CD4-positive, alpha-beta T cell (primary cell): ENCODE data around the gene NCKAP5. TPM values are rescaled to one million over a fixed set of nuclear protein-coding genes. Genes with fewer than 3 reads are reported as not detected.

ENCODE experiments used
- ATAC-seq: fragments of 200-7000 bp; cut with Tn5 transposase; one replicate; pipeline ENCODE4 v1.10.0; 2022; ENCODE audit warnings: mild to moderate bottlenecking; ENCODE audit not compliant: poor library complexity
- CTCF ChIA-PET: fragments of 350-600 bp; sonication (Branson Sonifier 250); formaldehyde crosslinking; loops from one replicate; lab custom pipeline; 2021; ENCODE audit warnings: antibody characterized with exemption, inconsistent platforms; lab: Charles Lee
- POLR2A ChIA-PET: fragments of 350-600 bp; sonication (Branson Sonifier 250); formaldehyde crosslinking; loops from one replicate; lab custom pipeline; 2021; ENCODE audit warnings: antibody characterized with exemption, inconsistent platforms; lab: Charles Lee
- DNase-seq, 14 experiments: peaks; one replicate each; pipeline ENCODE4 v3.0.0-alpha.2; 2013 to 2020; ENCODE audit warnings: mixed read lengths in 2 of 14
- H3K27ac ChIP-seq, 2 donors: one replicate each; pipeline versions ENCODE4 v1.5.1 to v1.7.0; 2013; ENCODE audit warnings: low read length in 2 of 2, low read depth in 1 of 2, mild to moderate bottlenecking in 1 of 2
- H3K27me3 ChIP-seq, 2 experiments: 1 replicate in 1 of 2; 2 replicates in 1 of 2; pipeline versions ENCODE4 v1.6.1 to v1.7.0; 2013; ENCODE audit warnings: low read length in 2 of 2, control low read depth in 1 of 2, mild to moderate bottlenecking in 1 of 2, moderate library complexity in 1 of 2; ENCODE audit not compliant: insufficient read depth in 2 of 2, control insufficient read depth in 1 of 2
- H3K36me3 ChIP-seq: one replicate; pipeline ENCODE4 v1.6.1; 2013; ENCODE audit warnings: low read length, control low read depth; ENCODE audit not compliant: insufficient read depth
- H3K4me1 ChIP-seq: one replicate; pipeline ENCODE4 v1.6.1; 2013; ENCODE audit warnings: low read length, control low read depth; ENCODE audit not compliant: insufficient read depth
- H3K4me3 ChIP-seq: one replicate; pipeline ENCODE4 v1.5.1; 2013; ENCODE audit warnings: mild to moderate bottlenecking, low read length, moderate library complexity
- H3K9me3 ChIP-seq, 2 experiments: 1 replicate in 1 of 2; 2 replicates in 1 of 2; pipeline versions ENCODE4 v1.6.1 to v1.7.0; 2013; ENCODE audit warnings: low read length in 2 of 2, mild to moderate bottlenecking in 2 of 2, control low read depth in 1 of 2, moderate library complexity in 1 of 2; ENCODE audit not compliant: control insufficient read depth in 1 of 2, insufficient read depth in 1 of 2
- H3K27ac Mint-ChIP-seq: one replicate; pipeline ENCODE4 v1.8.0; 2020; ENCODE audit warnings: mixed read lengths
- H3K27me3 Mint-ChIP-seq: one replicate; pipeline ENCODE4 v1.8.0; 2021; ENCODE audit warnings: mixed read lengths
- H3K36me3 Mint-ChIP-seq: one replicate; pipeline ENCODE4 v1.8.0; 2021; ENCODE audit warnings: low read depth, mixed read lengths
- H3K4me1 Mint-ChIP-seq: one replicate; pipeline ENCODE4 v1.8.0; 2021; ENCODE audit warnings: low read depth, mixed read lengths
- H3K4me3 Mint-ChIP-seq: one replicate; pipeline ENCODE4 v1.8.0; 2020; ENCODE audit warnings: mild to moderate bottlenecking, mixed read lengths
- H3K9me3 Mint-ChIP-seq: one replicate; pipeline ENCODE4 v1.8.0; 2020; ENCODE audit warnings: mixed read lengths
- CTCF ChIP-seq: fragments of 200-600 bp; IDR thresholded peaks from one replicate; pipeline ENCODE4 v1.8.0; 2022; ENCODE audit warnings: antibody characterized with exemption, mild to moderate bottlenecking
- intact Hi-C, 2 experiments: fragments of 100-400 bp; cut with DNase I in 1 of 2; cut with micrococcal nuclease in 1 of 2; formaldehyde crosslinking; loops; one replicate each; pipeline versions ENCODE4 v1.15.1 to v1.9.0; 2023 to 2025; cut with DNase I, micrococcal nuclease
- total RNA-seq, 174 experiments: library from RNA in 2 of 174; stranded (reverse) in 2 of 174; gene quantifications; one replicate each; pipeline ENCODE4 v1.2.3 and lab custom pipeline; 2021 to 2026

Gene NCKAP5
- total RNA-seq, 2 experiments from 2014 or later: not detected

- H3K4me1 ChIP-seq: no peaks in the 10 kb centered on the region
- Mint-ChIP-seq H3K4me3 (no peak overlapping the region), H3K27ac (no peak overlapping the region), H3K4me1 (no peaks in the 10 kb centered on the region), H3K9me3 (peaks cover 2% of the 10 kb centered on the region), H3K27me3 (no peaks in the 10 kb centered on the region), H3K36me3 (no peaks in the 10 kb centered on the region)
- POLR2A ChIA-PET: no interaction called here
- H3K4me3 ChIP-seq: no peak overlapping the region
- CTCF ChIA-PET: no interaction called here
- H3K9me3 ChIP-seq: peaks cover 0 to 4% of the 10 kb centered on the region in 2 experiments
- no peak for DNase-seq
- ATAC-seq: no peak
- no peak overlapping the region for H3K27ac ChIP-seq
- no peaks in the 10 kb centered on the region for H3K36me3 ChIP-seq
- no peaks in the 10 kb centered on the region for H3K27me3 ChIP-seq
- intact Hi-C loops: no loop called here
- TF ChIP-seq CTCF: no peak
Measured at GRCh38 chr2:132901661-132902060, 666.6 kb downstream of the NCKAP5 start.

- Histone ChIP-seq H3K4me1 (no peaks in the 10 kb centered on the region), H3K27me3 (no peaks in the 10 kb centered on the region), H3K27ac (no peak overlapping the region), H3K36me3 (no peaks in the 10 kb centered on the region), H3K4me3 (no peak overlapping the region), H3K9me3 (peaks cover 0 to 6% of the 10 kb centered on the region in 2 experiments)
- intact Hi-C loops: no loop called here
- no peak overlapping the region for H3K27ac Mint-ChIP-seq
- ChIA-PET CTCF (no interaction called here), POLR2A (no interaction called here)
- no peaks in the 10 kb centered on the region for H3K4me1 Mint-ChIP-seq
- H3K9me3 Mint-ChIP-seq: no peaks in the 10 kb centered on the region
- no peak for ATAC-seq
- H3K4me3 Mint-ChIP-seq: no peak overlapping the region
- TF ChIP-seq CTCF: no peak
- DNase-seq: no peak
- H3K27me3 Mint-ChIP-seq: no peaks in the 10 kb centered on the region
- H3K36me3 Mint-ChIP-seq: no peaks in the 10 kb centered on the region
Measured at GRCh38 chr2:132897111-132897510, 671.2 kb downstream of the NCKAP5 start.

- TF ChIP-seq CTCF: no peak
- Histone ChIP-seq H3K36me3 (no peaks in the 10 kb centered on the region), H3K27me3 (no peaks in the 10 kb centered on the region), H3K27ac (no peak overlapping the region), H3K9me3 (peaks cover 0 to 6% of the 10 kb centered on the region in 2 experiments), H3K4me3 (no peak overlapping the region), H3K4me1 (no peaks in the 10 kb centered on the region)
- no peaks in the 10 kb centered on the region for H3K9me3 Mint-ChIP-seq
- no peaks in the 10 kb centered on the region for H3K27me3 Mint-ChIP-seq
- no peak for DNase-seq
- no peak overlapping the region for H3K4me3 Mint-ChIP-seq
- ChIA-PET POLR2A (no interaction called here), CTCF (no interaction called here)
- no peak for ATAC-seq
- H3K4me1 Mint-ChIP-seq: no peaks in the 10 kb centered on the region
- H3K27ac Mint-ChIP-seq: no peak overlapping the region
- intact Hi-C loops: no loop called here
- H3K36me3 Mint-ChIP-seq: no peaks in the 10 kb centered on the region
Measured at GRCh38 chr2:132896073-132896472, 672.2 kb downstream of the NCKAP5 start.
